OCI-LY3 (cell line): ENCODE results near the gene SPEN.

Experiments used
- CTCF ChIP-seq: fragments of 200-600, 300-600 bp; sonication (generic); IDR thresholded peaks from 2 replicates; pipeline ENCODE4 v1.5.1; 2014; ENCODE audit warnings: antibody characterized with exemption, low read length, low read depth
- EZH2phosphoT487 ChIP-seq: fragments of 200-600 bp; shearing (Covaris generic); IDR thresholded peaks from 2 replicates; pipeline ENCODE4 v1.6.1; 2018; ENCODE audit warnings: antibody characterized with exemption, mixed run types, low read depth

- TF ChIP-seq CTCF: no peak
- no peak for TF ChIP-seq EZH2phosphoT487
Measured at GRCh38 chr1:15847893-15848142, 311 bp downstream of the SPEN start.
